HG03469 (cell line): Measurements from ENCODE around the gene IQCM.

Experiments
- ATAC-seq: cut with Tn5 transposase; IDR thresholded peaks from one replicate; pipeline ENCODE4 v1.9.1; 2021; ENCODE audit warnings: mild to moderate bottlenecking, moderate library complexity, moderate number of reproducible peaks; ENCODE audit not compliant: unreplicated experiment

The IQCM gene

GRCh38 chr4:149711593-149712365, 103.9 kb downstream of the IQCM start:
- ATAC-seq = no peak

GRCh38 chr4:149709640-149710039, 106.0 kb downstream of the IQCM start:
- ATAC-seq = no peak

GRCh38 chr4:149708513-149709130, 107.0 kb downstream of the IQCM start:
- no peak for ATAC-seq

GRCh38 chr4:149707862-149708261, 107.8 kb downstream of the IQCM start:
- no peak for ATAC-seq

GRCh38 chr4:149706942-149707341, 108.7 kb downstream of the IQCM start:
- ATAC-seq = no peak

DNA sequence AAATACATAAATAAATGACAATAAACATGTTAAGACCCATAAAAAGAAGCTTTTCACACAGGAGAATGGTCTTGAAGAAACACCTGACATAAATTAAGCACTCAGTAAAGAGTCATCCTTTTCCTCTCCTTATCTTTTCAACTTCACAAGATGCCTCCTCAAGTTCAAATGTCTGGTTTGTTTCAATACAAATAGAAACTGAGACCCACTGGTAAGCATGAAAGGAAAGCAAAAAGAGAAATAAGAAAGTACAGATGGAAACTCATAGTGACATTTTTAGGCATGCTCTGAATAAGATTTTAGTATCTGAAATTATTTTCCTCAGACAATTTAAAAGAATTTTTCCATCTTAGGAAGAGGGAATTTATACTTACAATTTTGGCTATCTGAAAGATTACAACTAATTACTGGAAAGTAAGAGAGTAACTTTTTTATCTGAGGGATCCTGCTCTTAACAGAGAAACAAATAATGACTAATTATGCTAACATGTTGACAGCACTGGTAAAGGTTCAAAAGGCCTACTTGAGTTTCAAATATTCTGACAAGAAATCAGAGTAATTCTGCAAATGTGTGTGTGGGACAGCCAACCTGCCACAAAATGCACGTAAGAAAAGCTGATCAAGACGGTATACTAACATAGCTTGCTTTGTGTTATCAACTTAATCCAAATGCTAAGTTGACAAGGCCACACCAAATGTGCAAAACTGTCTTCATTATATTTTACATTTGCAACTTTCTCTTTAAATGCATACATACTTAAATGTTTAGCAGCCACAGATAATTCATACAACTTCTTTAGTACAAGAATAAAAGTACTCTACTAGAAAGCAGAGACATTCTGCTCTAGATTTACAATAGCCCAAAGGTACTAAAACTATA, 113.0 kb downstream of the IQCM start:
- no peak for ATAC-seq

DNA sequence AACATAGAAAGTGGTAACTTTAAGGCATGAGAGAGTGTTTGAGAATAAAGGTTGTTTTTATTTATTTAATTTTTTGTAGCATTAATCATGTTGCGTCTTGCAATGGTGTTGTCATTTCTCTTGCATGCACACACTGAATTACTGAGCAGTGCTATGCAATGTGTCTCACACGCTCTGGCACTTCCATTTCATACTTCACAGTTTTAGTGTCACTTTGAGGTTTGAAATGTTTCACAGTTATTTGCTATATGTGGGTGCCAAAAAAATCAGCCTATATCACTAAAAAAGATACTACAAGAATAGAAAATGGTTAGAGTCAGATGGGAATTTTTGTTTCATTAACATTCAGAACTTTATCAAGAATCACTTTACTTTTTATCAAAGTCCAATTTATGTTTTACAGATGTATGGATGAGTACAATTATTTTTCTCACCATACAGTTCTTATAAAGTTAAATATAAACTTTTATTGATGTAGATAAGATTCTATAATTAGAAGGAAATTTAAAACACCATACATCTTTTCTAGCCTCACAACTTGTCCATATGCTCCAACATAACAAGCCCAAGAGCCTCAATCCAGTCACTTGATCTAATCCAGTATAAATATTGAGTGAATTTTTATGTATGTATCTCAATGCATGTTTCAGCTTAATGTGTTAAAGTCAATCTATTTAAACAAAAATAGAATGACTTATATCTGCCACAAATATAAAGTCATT, 114.0 kb downstream of the IQCM start:
- ATAC-seq = no peak

DNA sequence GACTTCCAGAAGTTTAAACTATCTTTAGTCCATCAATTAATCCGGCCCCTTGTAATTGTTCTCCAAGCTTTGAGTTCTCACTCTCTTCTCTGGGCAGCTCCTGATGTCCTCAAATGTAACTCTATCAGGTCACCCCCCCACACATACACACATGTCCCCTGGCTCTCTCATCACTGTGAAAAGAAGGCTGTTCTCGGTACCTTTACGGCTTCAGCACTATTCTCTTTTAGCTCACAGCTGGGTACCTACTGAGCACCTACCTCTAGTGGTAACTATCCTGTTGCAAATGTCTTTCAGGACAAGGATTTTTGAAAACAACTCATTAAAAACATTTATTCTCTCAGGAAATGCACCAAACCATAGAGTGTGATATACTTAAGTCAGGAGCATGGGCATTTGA, 115.4 kb downstream of the IQCM start:
- no peak for ATAC-seq

DNA sequence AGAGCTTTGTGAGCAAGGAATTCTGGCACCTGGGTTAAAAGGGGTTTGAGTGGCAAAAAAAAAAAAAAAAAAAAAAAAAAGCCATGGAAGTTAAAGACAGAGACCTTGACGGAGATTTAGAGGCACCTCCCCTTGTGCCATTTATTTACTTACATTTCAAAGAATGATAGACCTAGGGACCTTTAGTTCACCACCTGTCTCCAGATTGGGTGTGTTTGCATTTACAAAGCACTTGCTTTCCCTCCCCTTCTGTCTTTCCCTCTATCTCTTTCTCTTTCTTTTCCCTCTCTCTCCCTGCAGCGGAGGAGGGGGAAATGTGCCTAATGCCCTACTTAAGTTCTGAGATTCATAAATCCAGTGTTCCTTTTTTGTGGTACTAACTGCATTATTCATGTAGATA, 116.0 kb downstream of the IQCM start:
- no peak for ATAC-seq

GRCh38 chr4:149690726-149691125, 124.9 kb downstream of the IQCM start:
- no peak for ATAC-seq

DNA sequence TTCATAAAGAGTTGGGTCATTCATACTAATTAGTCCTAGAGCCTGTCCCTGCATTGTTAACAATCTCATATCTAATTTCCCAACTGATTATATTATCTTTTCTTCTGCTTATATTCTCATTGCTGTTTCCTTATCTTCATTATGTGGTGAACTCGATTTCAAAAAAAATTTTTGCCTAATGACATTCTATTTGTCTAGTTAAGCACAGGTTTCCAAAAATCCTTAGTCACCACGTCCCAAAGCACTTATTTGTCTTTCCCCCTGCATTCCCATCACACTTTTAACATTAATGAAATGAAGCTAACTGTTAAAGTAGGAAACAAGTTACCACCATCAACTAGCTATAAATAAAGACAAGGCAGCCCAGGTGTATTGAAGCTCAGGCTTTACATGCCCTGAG, 131.1 kb downstream of the IQCM start:
- ATAC-seq = no peak

DNA sequence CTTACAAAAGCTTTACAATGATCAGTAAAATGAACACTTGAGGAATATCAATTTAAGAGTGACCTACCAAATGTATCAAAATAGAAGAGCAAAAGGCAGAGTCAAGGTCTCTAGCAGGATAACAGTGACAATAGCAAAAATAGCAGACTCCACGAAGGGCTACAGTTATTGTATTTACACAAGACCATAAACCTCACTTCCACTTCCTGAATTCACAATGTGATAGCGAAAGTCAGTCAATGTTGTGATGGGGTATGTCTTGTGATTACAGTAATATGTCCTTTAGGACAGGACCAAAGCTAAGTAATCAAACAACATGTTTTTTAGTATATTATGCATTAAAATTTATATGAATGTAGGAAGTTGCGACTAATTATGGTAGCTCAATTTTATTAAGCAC, 139.6 kb downstream of the IQCM start:
- peak; percentile 90 for ATAC-seq

DNA sequence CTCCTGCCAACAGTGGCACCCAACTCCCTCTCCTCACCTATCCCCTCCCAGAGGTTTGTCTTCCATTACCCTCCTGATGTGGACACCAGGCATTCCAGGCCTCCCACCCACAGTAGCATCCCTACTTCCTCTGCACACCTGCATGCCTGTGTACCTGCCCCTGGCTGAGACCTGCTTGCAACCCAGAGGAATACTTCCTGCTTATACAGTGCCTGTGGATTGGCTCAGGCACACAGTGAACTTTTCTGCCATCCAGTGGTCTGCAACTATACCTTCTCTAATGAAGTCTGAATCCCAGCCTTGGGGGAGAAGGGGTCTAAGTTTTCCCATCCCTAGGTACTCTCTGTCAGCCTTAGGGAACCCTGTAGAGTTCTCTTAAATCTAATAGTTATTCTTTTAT, 169.9 kb downstream of the IQCM start:
- no peak for ATAC-seq

GRCh38 chr4:149638073-149638472, 177.6 kb downstream of the IQCM start:
- ATAC-seq = no peak

GRCh38 chr4:149634368-149634767, 181.3 kb downstream of the IQCM start:
- ATAC-seq = no peak

GRCh38 chr4:149631629-149632028, 184.0 kb downstream of the IQCM start:
- ATAC-seq = no peak

- no peak for ATAC-seq
Observed at GRCh38 chr4:149630064-149630463, 185.6 kb downstream of the IQCM start.

- ATAC-seq = no peak
Observed at GRCh38 chr4:149605601-149606378, 209.9 kb downstream of the IQCM start.

DNA sequence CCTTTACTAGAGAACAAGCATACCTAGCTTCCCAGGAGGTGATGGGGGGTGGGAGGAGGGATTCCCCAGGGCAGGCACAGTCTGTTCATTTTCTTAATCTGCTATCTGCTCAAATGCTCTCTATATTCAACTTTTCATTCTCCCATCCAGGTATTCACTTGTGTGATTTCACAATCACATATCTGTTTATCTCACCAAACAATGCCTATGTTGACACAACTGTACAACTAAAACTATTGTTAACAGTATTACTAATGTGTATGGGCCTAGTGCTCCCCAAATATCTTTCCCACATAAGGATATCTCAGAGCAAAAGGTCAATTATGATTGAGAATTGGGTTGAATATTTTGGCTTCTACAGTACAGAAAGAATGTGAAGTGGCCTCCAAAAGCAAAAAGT, 210.8 kb downstream of the IQCM start:
- no peak for ATAC-seq

DNA sequence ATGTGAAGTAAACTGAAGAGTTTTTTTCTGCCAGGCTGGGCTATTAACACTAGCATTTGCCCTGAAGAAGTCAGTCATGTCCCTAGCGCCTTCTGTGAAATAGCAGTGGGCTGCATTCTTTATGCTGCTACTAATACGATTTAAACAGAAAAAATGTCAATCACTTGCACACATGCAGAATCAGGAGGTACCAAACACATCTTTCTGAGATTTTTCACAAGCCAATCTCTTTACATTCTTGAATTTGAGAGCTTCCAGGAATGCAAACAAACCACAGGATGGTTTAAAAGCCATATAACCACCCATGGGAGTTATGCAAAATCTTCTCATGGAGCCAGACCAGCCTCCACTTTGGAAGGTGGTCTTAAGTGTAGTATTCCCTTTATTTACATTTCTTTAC, 220.1 kb downstream of the IQCM start:
- ATAC-seq = no peak
